ENCODE measurements around the gene RAB7A.

Gene RAB7A

DNA sequence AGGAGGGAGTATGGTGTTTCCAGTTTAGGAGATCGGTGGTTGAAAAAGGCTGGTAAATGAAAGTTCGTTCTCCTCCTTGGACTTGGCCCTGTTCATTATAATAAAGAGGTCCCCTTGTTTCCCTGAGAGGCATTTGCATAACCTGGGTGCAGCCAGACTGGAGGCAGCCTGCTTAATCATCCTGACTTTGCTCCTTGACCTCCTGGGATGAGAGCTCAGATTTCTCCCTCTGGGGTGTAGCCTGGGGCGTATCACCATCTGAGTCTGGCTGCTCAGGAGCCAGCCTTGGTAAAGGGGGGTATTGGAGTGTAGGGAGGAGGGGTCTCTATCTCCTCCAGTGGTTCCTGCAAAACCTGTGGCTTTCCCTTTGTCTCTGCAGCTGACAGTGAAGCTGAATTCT is 132.2 kb downstream of the RAB7A start:
- DNase-seq: no peak

DNA sequence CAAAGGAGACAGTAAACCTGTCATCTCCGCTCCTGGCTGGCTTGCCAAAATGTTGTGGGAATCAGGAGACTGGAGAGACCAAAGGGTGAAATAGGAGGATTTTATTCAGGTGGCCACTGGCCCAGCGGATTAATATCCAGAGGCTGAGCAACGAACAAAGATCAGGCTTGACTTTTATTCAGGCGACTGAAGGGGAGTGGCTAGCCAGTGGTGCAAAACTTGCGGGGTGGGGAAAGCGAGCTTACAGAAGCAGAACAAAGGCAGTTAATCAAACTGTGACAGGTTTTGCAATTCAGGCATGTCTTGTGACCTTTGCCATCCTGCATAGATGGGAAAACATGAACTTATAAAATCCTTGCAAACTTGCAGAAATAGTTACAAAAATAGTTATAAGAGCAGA is 133.6 kb downstream of the RAB7A start:
- DNase-seq: no peak

DNA sequence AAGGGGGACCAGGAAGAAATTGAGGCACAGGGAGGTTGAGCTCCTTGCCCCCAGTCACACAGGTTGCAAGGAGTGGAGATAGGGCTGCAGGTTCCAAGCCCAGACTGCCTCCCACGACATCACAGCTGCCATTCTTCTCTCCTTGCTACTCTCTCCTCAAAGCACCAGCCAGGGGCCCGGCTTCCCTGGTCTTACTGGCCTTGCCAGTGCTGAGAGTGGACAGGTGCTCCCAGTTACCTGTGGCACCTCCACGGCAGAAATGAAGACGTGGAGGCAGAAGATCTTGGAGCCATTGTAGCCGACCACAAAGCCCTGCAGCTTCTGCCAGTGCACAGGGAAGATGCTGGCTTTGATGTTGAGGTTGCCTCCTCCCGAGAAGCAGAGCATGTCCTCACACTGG is 135.5 kb downstream of the RAB7A start:
- DNase-seq: no peak

DNA sequence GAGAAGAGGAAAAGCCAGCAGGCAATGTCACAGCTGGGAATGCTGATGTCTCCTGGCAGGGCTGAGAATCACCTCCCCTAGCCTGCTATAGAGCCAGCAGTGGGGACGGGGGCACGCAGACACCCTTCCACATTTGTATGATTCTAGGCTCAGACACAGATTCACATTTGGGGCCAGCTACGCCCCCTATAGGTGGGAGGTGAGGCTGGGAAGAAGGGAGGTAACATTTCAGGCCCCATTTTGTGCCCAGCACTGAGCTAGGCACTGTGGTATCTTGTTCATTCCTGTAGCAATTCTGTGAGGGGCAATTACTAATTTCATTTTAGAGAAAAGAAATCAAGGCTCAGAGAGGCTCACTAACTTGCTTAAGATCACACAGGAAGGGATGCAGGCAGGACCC is 137.6 kb downstream of the RAB7A start:
- DNase-seq: no peak
